HepG2 (cell line): ENCODE results near the gene FAM72D. TPM values are rescaled to one million over a fixed set of nuclear protein-coding genes. Genes with fewer than 3 reads are reported as not detected.
"Not testable (repeated sequence)": the region's sequence is repeated elsewhere in the genome, so short reads cannot be mapped to it uniquely, and the experiment has no call there.

Experiments used
- ATAC-seq: fragments of 200-7000 bp; cut with Tn5 transposase; 3 replicates; pipeline ENCODE4 v1.9.1; 2020; ENCODE audit warnings: mild to moderate bottlenecking, moderate library complexity
- BruUV-seq: library from RNA; stranded (reverse); fragments of 400-500 nt; replicated peaks from 2 replicates; lab custom pipeline; 2021; lab: Mats Ljungman, UMichigan
- CTCF ChIA-PET: fragments of 300-600 bp; formaldehyde crosslinking; extraction: SDS; loops from one replicate; lab custom pipeline; 2021; ENCODE audit warnings: low total read pairs, inconsistent platforms, low intra/inter-chr PET ratio; lab: Yijun Ruan, JAX
- POLR2A ChIA-PET: fragments of 350-600 bp; sonication (Branson Sonifier 250); formaldehyde crosslinking; loops from one replicate; lab custom pipeline; 2020; ENCODE audit warnings: antibody characterized with exemption, inconsistent platforms; lab: Yijun Ruan, JAX
- DNase-seq: peaks from one replicate; pipeline ENCODE4 v3.0.0-alpha.2; 2015; ENCODE audit warnings: low spot score
- FAIRE-seq: peaks from 3 replicates; lab custom pipeline; 2011; peaks lifted over from hg19 to GRCh38; lab: Jason Lieb, UNC
- H2AFZ ChIP-seq: one replicate; pipeline ENCODE4 v1.6.1; 2011; ENCODE audit warnings: low read length, inconsistent platforms
- H3K27ac ChIP-seq: fragments of 300-600 bp; 3 replicates; pipeline ENCODE4 v1.8.0; 2011; ENCODE audit warnings: mixed run types, mild to moderate bottlenecking, mixed read lengths, low read length, inconsistent platforms; ENCODE audit not compliant: insufficient read depth; ENCODE audit errors: extremely low read length
- H3K27me3 ChIP-seq, 2 experiments: fragments of 200-600 bp in 1 of 2; 2 replicates in 1 of 2; 3 replicates in 1 of 2; pipeline versions ENCODE4 v1.6.0 to v1.8.0; 2011; ENCODE audit warnings: low read length in 2 of 2, mild to moderate bottlenecking in 2 of 2, moderate library complexity in 2 of 2, inconsistent platforms in 1 of 2; ENCODE audit not compliant: insufficient read depth in 2 of 2, control insufficient read depth in 1 of 2
- H3K36me3 ChIP-seq, 2 experiments: fragments of 200-600 bp in 1 of 2; replicated peaks in 1 of 2; 2 replicates in 1 of 2; 3 replicates in 1 of 2; pipeline versions ENCODE4 v1.5.1 to v1.8.0; 2011; ENCODE audit warnings: low read length in 2 of 2, inconsistent platforms in 1 of 2; ENCODE audit not compliant: insufficient read depth in 2 of 2, control insufficient read depth in 1 of 2
- H3K4me1 ChIP-seq: 2 replicates; pipeline ENCODE4 v1.5.1; 2012; ENCODE audit warnings: low read length, inconsistent platforms; ENCODE audit not compliant: insufficient read depth
- H3K4me2 ChIP-seq: 2 replicates; pipeline ENCODE4 v1.6.0; 2011; ENCODE audit warnings: low read depth, low read length, inconsistent platforms
- H3K4me3 ChIP-seq, 3 experiments: fragments of 200-600 bp in 1 of 3; sonication (generic), shearing (Covaris generic) in 1 of 3; replicated peaks in 1 of 3; 2 replicates each; pipeline ENCODE4 v1.5.1; 2011 to 2016; ENCODE audit warnings: low read length in 3 of 3, inconsistent platforms in 2 of 3, low read depth in 2 of 3, mild to moderate bottlenecking in 2 of 3, control low read depth in 1 of 3, mixed read lengths in 1 of 3; ENCODE audit not compliant: insufficient read depth in 1 of 3
- H3K79me2 ChIP-seq: one replicate; pipeline ENCODE4 v1.6.1; 2011; ENCODE audit warnings: low read length, inconsistent platforms; ENCODE audit not compliant: insufficient read depth
- H3K9ac ChIP-seq: 2 replicates; pipeline ENCODE4 v1.6.0; 2011; ENCODE audit warnings: mild to moderate bottlenecking, low read depth, low read length, inconsistent platforms; ENCODE audit not compliant: insufficient read depth
- H3K9me3 ChIP-seq: 2 replicates; pipeline ENCODE4 v1.5.1; 2012; ENCODE audit warnings: mild to moderate bottlenecking, low read length
- H4K20me1 ChIP-seq: 2 replicates; pipeline ENCODE4 v1.6.0; 2011; ENCODE audit warnings: inconsistent platforms, mild to moderate bottlenecking, low read length, moderate library complexity; ENCODE audit not compliant: insufficient read depth
- KMT2B ChIP-seq: IDR thresholded peaks from 2 replicates; pipeline ENCODE4 v1.6.1; 2016; ENCODE audit warnings: missing genetic modification reagents, missing compliant biosample characterization
- POLR2G ChIP-seq: fragments of 200-400 bp; formaldehyde crosslinking; IDR thresholded peaks from 2 replicates; pipeline ENCODE4 v1.6.1; 2018; ENCODE audit warnings: mild to moderate bottlenecking, low read depth, low read length, moderate library complexity
- ZFY ChIP-seq: sonication (generic); formaldehyde crosslinking; IDR thresholded peaks from 2 replicates; pipeline ENCODE4 v1.4.0; 2020; ENCODE audit warnings: missing genetic modification reagents
- ZNF629 ChIP-seq: sonication (generic); formaldehyde crosslinking; conservative IDR thresholded peaks from 2 replicates; pipeline ENCODE4 v1.5.0; 2020; ENCODE audit warnings: missing genetic modification reagents
- ZNF777 ChIP-seq: sonication (generic); formaldehyde crosslinking; IDR thresholded peaks from 2 replicates; pipeline ENCODE4 v1.4.0; 2020; ENCODE audit warnings: missing genetic modification reagents
- WGBS: methylation state at CpG from one replicate; pipeline ENCODE4 v1.1.6; 2017; ENCODE audit warnings: low lambda C conversion rate; 5-methylcytosine and 5-hydroxymethylcytosine counted together
- in situ Hi-C: cut with HindIII; loops from 2 replicates; pipeline ENCODE4 v1.10.0; 2017; ENCODE audit warnings: low pct_unique_long_range_greater_than_20kb; ENCODE audit not compliant: extremely low pct_ligation_motif_present
- intact Hi-C: fragments of 100-400 bp; cut with micrococcal nuclease; formaldehyde crosslinking; loops from one replicate; pipeline ENCODE4 v1.10.0; 2022; ENCODE audit not compliant: unreplicated experiment
- polyA plus RNA-seq, 8 experiments: library from polyadenylated mRNA; depleted of rRNA in 3 of 8; stranded (reverse) in 7 of 8; unstranded in 1 of 8; fragments of >200 nt; fragmentation: Illumina TruSeq in 4 of 8; extraction: Trizol in 4 of 8; gene quantifications; 2 replicates each; pipeline versions ENCODE4 v1.2.1 to v1.2.3, GENCODE V29; 2011 to 2016; ENCODE audit warnings: low read depth in 4 of 8, missing spikeins in 1 of 8, mixed read lengths in 1 of 8; ENCODE audit not compliant: insufficient read depth in 1 of 8
- total RNA-seq, 5 experiments: library from RNA; depleted of rRNA; stranded (reverse); fragments of >200 nt; fragmentation: Illumina TruSeq; extraction: Trizol; gene quantifications; 2 replicates each; pipeline ENCODE4 v1.2.3, GENCODE V29; 2016; ENCODE audit warnings: low read depth in 1 of 5
- TF ChIP-seq, protein P1 (sequence below), 2 experiments: sonication (generic) in 1 of 2; formaldehyde crosslinking in 1 of 2; IDR thresholded peaks; 2 replicates each; pipeline versions ENCODE4 v1.4.0 to v1.6.1; 2018 to 2020; ENCODE audit warnings: missing genetic modification reagents in 2 of 2, borderline replicate concordance in 1 of 2, low read depth in 1 of 2, mild to moderate bottlenecking in 1 of 2, missing biosample characterization in 1 of 2

FAM72D gene
- total and polyA plus RNA-seq, 2 of the 13 experiments (the other 11 are each of a cell fraction or from before 2014, with no cell fraction given), result 3.7 to 4.4 TPM

- H2AFZ ChIP-seq, BruUV-seq, intact Hi-C loops, CTCF ChIA-PET, H3K4me1 ChIP-seq, POLR2A ChIA-PET, H3K79me2 ChIP-seq, FAIRE-seq, H3K27ac ChIP-seq, H3K9me3 ChIP-seq, H4K20me1 ChIP-seq, in situ Hi-C loops, H3K36me3 ChIP-seq, H3K27me3 ChIP-seq: not testable (repeated sequence)
- ATAC-seq (peak; percentile 20), DNase-seq (peak; percentile 41)
- WGBS, result 1% methylated on average over 15 of the region's 26 CpGs
- TF ChIP-seq, protein P1, sequence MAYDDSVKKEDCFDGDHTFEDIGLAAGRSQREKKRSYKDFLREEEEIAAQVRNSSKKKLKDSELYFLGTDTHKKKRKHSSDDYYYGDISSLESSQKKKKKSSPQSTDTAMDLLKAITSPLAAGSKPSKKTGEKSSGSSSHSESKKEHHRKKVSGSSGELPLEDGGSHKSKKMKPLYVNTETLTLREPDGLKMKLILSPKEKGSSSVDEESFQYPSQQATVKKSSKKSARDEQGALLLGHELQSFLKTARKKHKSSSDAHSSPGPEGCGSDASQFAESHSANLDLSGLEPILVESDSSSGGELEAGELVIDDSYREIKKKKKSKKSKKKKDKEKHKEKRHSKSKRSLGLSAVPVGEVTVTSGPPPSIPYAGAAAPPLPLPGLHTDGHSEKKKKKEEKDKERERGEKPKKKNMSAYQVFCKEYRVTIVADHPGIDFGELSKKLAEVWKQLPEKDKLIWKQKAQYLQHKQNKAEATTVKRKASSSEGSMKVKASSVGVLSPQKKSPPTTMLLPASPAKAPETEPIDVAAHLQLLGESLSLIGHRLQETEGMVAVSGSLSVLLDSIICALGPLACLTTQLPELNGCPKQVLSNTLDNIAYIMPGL (CRISPR knock-in tag; IDR thresholded peaks at IDR 0.05; ENCODE audit: borderline replicate concordance in 1 of 2, low read depth in 1 of 2), result peak in 1 of 2 experiments; percentile 93; a peak in 2 of 4 replicates
- TF ChIP-seq ZNF777 (CRISPR knock-in tag), result peak; percentile 87
- peak; percentile 54; the same call in 1 of the 2 replicates for TF ChIP-seq ZFY (CRISPR knock-in tag)
- TF ChIP-seq KMT2B (CRISPR knock-in tag), result 0 out of 2 replicates have a peak, but pooled peaks have one; percentile 23
- peak; percentile 27; the same call in 1 of the 2 replicates for TF ChIP-seq ZNF629 (CRISPR knock-in tag)
- 0 out of 2 replicates have a peak, but pooled peaks have one; percentile 42 for TF ChIP-seq POLR2G
- peak overlapping the region; percentile 58 to 66 (median 64); a peak in 5 of 6 replicates for H3K4me3 ChIP-seq
- H3K4me2 ChIP-seq, result peak overlapping the region; percentile 42; the same call in 1 of the 2 replicates
- H3K9ac ChIP-seq, result peak overlapping the region; percentile 49
Measured at GRCh38 chr1:145156891-145157610, 61.3 kb downstream of the FAM72D start.

DNA sequence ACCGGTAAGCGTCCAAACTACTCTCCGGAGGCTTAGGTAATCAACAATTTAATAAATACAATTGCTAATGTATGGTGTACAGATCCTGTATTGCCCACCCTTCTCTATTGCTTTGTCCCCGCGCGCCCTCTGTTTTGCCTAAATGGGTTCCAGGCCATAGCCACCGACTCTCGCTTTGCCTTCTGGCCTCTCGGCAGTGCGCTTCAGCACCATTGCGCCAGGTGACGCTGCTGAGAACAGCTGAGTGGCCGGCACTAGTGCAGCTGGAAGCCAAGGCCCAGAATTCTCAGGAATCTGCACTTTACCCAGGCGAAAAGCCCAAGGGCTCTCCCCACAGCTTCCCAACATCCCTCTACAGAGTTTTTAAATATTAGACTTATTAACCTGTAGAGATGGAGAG lies 61.9 kb downstream of the FAM72D start:
- H3K9me3 ChIP-seq, H3K36me3 ChIP-seq, H3K27ac ChIP-seq, H3K4me3 ChIP-seq, H2AFZ ChIP-seq, H3K4me1 ChIP-seq, DNase-seq, H3K27me3 ChIP-seq, H4K20me1 ChIP-seq, intact Hi-C loops, BruUV-seq, CTCF ChIA-PET, H3K9ac ChIP-seq, H3K79me2 ChIP-seq, POLR2A ChIA-PET, FAIRE-seq, in situ Hi-C loops, H3K4me2 ChIP-seq: not testable (repeated sequence)
- peak; percentile 78 for ATAC-seq
- no CpG with 5 or more reads among the region's 14 CpGs for WGBS

DNA sequence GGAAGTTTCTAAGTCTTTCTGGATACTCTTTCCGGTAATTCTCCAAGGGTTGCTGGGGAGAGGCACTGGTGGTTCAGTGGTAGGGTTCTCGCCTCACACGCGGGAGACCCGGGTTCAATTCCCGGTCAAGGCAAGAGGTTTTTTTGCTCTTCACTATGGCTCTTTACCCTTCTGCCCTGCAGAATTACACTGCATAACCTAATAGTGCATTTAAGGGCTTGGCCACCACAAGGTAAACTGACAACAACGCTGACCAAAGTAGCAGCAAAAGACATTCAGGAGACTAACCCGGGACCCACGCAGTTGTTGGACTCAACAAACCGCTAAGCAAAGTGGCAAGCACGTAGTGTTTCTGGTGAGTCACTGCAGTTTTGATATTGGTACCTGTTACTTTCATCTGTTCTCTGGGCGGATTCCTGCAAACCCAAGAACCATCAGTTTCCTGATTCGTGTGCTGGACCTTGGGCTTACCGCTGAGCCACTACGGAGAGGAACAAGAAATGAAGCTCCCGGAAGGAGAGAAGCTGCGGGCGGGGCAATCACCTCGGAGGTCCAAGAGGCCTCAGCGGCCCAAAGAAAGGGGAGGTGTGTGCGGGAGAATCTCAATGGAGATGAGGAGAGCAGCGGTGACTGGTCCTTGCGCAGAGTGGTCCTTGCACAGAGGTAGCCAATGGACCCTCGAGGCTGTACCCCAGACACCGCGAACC lies 65.4 kb downstream of the FAM72D start:
- H2AFZ ChIP-seq, H3K9ac ChIP-seq, H3K36me3 ChIP-seq, H3K27ac ChIP-seq, POLR2A ChIA-PET, H3K4me2 ChIP-seq, CTCF ChIA-PET, H3K27me3 ChIP-seq, DNase-seq, H3K4me1 ChIP-seq, H4K20me1 ChIP-seq, FAIRE-seq, intact Hi-C loops, H3K79me2 ChIP-seq, H3K4me3 ChIP-seq, H3K9me3 ChIP-seq, in situ Hi-C loops: not testable (repeated sequence)
- peak; percentile 75 for ATAC-seq
- BruUV-seq, result TSS peak; percentile 96
- no CpG with 5 or more reads among the region's 26 CpGs for WGBS
